Measurements from ENCODE around the gene RAB41. TPM values are rescaled to one million over a fixed set of nuclear protein-coding genes. Genes with fewer than 3 reads are reported as not detected.

Gene RAB41
- total RNA-seq (2022; extraction: Qiagen RNA extraction; ENCODE audit: low read depth), result not detected in 5 replicates

GRCh38 chrX:70281951-70282350, at the start of gene RAB41:
RAB41 (plus strand) TSS chrX:70282172; CDS start chrX:70282218, 46 bp downstream.

GRCh38 chrX:70234355-70234754, 47.6 kb upstream of the RAB41 start, which contains the start of gene AWAT1:
AWAT1 (plus strand) TSS chrX:70234655; CDS start chrX:70234696, 41 bp downstream.

GRCh38 chrX:70260104-70260503, 21.9 kb upstream of the RAB41 start, which contains the start of gene P2RY4:
P2RY4 (minus strand) TSS chrX:70260204; CDS start chrX:70259624, 580 bp downstream.

GRCh38 chrX:70268034-70268433, 13.9 kb upstream of the RAB41 start, which contains the start of gene ARR3:
ARR3 (plus strand) TSS chrX:70268334; CDS start chrX:70269386, 1,052 bp downstream.

GRCh38 chrX:70289793-70290770, 8.1 kb downstream of the RAB41 start, which contains the start of the genes KIF4A and PDZD11:
KIF4A (plus strand) TSS chrX:70290104; CDS start chrX:70290459, 355 bp downstream.
PDZD11 (minus strand) TSS chrX:70289927; CDS start chrX:70289341, 586 bp downstream.

Other genes starting within 250 kb of the RAB41 start
- gene AWAT2, start 232.2 kb upstream of the RAB41 start, total RNA-seq (2022; extraction: Qiagen RNA extraction; ENCODE audit: low read depth), result not detected in 5 replicates
- not detected in 5 replicates for gene OTUD6A, start 219.7 kb upstream of the RAB41 start, total RNA-seq (2022; extraction: Qiagen RNA extraction; ENCODE audit: low read depth)
- gene IGBP1, start 148.7 kb upstream of the RAB41 start, total RNA-seq (2022; extraction: Qiagen RNA extraction; ENCODE audit: low read depth), result 57.9 to 70.7 TPM (median 66.1 TPM) in 5 replicates
- not detected in 5 replicates for gene DGAT2L6, start 104.7 kb upstream of the RAB41 start, total RNA-seq (2022; extraction: Qiagen RNA extraction; ENCODE audit: low read depth)
- not detected in 5 replicates for gene AWAT1, start 47.5 kb upstream of the RAB41 start, total RNA-seq (2022; extraction: Qiagen RNA extraction; ENCODE audit: low read depth)
- gene P2RY4, start 22.0 kb upstream of the RAB41 start, total RNA-seq (2022; extraction: Qiagen RNA extraction; ENCODE audit: low read depth), result 0.05 TPM in 1 of 5 replicates, not detected in the others
- not detected in 5 replicates for gene ARR3, start 13.8 kb upstream of the RAB41 start, total RNA-seq (2022; extraction: Qiagen RNA extraction; ENCODE audit: low read depth)
- 86.7 to 108 TPM (median 89.1 TPM) in 5 replicates for gene PDZD11, start 7.8 kb downstream of the RAB41 start, total RNA-seq (2022; extraction: Qiagen RNA extraction; ENCODE audit: low read depth)
- gene KIF4A, start 7.9 kb downstream of the RAB41 start, total RNA-seq (2022; extraction: Qiagen RNA extraction; ENCODE audit: low read depth), result 23.3 to 32.5 TPM (median 31.5 TPM) in 5 replicates
- 0.03 to 0.06 TPM in 2 of 5 replicates, not detected in the others for gene GDPD2, start 141.1 kb downstream of the RAB41 start, total RNA-seq (2022; extraction: Qiagen RNA extraction; ENCODE audit: low read depth)
- gene DLG3, start 162.7 kb downstream of the RAB41 start, total RNA-seq (2022; extraction: Qiagen RNA extraction; ENCODE audit: low read depth), result 1.9 to 4.2 TPM (median 2.3 TPM) in 5 replicates